ENCODE measurements around the gene ARHGAP23. TPM values are rescaled to one million over a fixed set of nuclear protein-coding genes. Genes with fewer than 3 reads are reported as not detected.

Gene ARHGAP23
- total and polyA plus RNA-seq, 10 donors = 7.5 to 250 (median 67.0) TPM

DNA sequence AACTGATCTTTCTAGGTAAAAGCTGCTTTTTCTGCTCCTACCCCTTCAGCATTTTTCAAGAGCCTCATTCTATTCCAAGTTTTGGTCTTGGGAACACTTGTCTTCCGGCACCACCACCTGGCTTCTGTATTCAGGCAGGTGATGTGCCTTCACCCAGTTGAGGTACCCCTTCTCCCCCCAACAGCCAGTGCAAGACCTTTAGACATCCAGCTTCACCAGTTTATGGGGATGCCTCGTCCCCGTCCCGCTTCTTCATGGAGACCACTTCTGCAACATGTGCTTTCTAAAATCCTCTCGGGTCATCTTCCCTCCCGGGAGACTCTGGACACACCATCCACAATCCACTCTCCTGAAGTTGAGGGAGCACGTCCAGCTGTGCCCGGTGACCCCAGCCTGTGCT is 107.6 kb downstream of the ARHGAP23 start:
- intact Hi-C loops (cut with DNase I; ENCODE audit: low total_unique reads) = no loop called here
- H3K27me3 ChIP-seq (replicated peaks in 1 of 7) = peaks cover 0 to 62% (median 9%) of the 10 kb centered on the region in 7 donors
- WGBS, 5 donors = 72 to 93% (median 87%) methylated on average over 8 of the region's 8 CpGs

DNA sequence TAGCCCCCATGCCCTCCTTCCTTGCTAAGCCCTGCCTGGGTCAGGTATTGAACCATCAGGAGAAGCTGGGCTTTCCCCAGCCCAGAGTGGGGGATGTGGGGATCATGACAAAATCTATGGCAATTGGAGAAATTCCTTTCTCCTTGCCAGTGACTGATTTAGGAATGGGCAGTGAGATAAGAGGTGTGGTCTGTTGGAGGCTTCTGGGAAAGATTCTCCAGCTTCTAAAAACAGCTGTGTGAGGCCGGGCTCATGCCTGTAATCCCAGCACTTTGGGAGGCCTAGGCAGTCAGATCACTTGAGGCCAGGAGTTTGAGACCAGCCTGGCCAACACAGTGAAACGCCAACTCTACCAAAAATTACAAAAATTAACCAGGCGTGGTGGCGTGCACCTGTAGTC is 108.4 kb downstream of the ARHGAP23 start:
- no peaks in the 10 kb centered on the region for H3K4me1 ChIP-seq
- 76 to 87% (median 81%) methylated on average over 4 of the region's 4 CpGs for WGBS, 5 donors
- no peak overlapping the region for H3K4me3 ChIP-seq
- TF ChIP-seq, protein P1, sequence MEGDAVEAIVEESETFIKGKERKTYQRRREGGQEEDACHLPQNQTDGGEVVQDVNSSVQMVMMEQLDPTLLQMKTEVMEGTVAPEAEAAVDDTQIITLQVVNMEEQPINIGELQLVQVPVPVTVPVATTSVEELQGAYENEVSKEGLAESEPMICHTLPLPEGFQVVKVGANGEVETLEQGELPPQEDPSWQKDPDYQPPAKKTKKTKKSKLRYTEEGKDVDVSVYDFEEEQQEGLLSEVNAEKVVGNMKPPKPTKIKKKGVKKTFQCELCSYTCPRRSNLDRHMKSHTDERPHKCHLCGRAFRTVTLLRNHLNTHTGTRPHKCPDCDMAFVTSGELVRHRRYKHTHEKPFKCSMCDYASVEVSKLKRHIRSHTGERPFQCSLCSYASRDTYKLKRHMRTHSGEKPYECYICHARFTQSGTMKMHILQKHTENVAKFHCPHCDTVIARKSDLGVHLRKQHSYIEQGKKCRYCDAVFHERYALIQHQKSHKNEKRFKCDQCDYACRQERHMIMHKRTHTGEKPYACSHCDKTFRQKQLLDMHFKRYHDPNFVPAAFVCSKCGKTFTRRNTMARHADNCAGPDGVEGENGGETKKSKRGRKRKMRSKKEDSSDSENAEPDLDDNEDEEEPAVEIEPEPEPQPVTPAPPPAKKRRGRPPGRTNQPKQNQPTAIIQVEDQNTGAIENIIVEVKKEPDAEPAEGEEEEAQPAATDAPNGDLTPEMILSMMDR (IDR thresholded peaks at IDR 0.05 in 8 of 11, conservative IDR thresholded peaks at IDR 0.05 in 3 of 11) = no peak
- TF ChIP-seq POLR2A (IDR thresholded peaks at IDR 0.05) (no peak), POLR2AphosphoS5 (IDR thresholded peaks at IDR 0.05) (no peak)
- H3K27ac ChIP-seq = no peak overlapping the region
- no peaks in the 10 kb centered on the region for H3K9me3 ChIP-seq
- no peak for DNase-seq
- H3K27me3 ChIP-seq (replicated peaks in 1 of 7) = peaks cover 0 to 63% (median 9%) of the 10 kb centered on the region in 7 donors
- no peaks in the 10 kb centered on the region for H3K36me3 ChIP-seq
- intact Hi-C loops (cut with DNase I; ENCODE audit: low total_unique reads) = no loop called here

More for the DNA sequence above, 107.6 kb downstream of the ARHGAP23 start:
- Histone ChIP-seq H3K36me3 (no peaks in the 10 kb centered on the region), H3K4me3 (no peak overlapping the region), H3K9me3 (no peaks in the 10 kb centered on the region), H3K27ac (no peak overlapping the region), H3K4me1 (no peaks in the 10 kb centered on the region)
- TF ChIP-seq POLR2AphosphoS5 (IDR thresholded peaks at IDR 0.05) (no peak), POLR2A (IDR thresholded peaks at IDR 0.05) (no peak)
- TF ChIP-seq, protein P1 (IDR thresholded peaks at IDR 0.05 in 8 of 11, conservative IDR thresholded peaks at IDR 0.05 in 3 of 11) = no peak
- no peak for DNase-seq

DNA sequence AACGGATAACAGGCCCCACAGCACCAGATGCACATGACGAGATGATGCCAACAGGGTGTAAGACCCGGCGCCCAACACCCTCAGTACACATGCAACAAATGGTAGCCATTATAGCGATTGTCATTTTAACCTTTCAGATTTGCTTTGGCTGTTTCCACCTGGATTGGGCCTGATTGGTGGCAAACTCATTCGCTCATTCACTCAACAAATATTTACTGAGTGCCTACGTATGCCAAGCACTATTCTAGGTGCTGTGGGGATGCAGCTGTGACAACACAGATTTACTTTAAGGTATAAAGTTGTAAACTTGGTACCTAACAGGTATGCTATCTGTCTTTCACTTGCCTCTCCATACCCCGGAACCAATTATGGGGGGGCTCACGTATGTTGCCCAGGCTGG is 110.6 kb downstream of the ARHGAP23 start:
- no peak for DNase-seq
- Histone ChIP-seq H3K27me3 (replicated peaks in 1 of 7) (peaks cover 0 to 60% (median 9%) of the 10 kb centered on the region in 7 donors), H3K4me3 (no peak overlapping the region), H3K36me3 (no peaks in the 10 kb centered on the region), H3K4me1 (no peaks in the 10 kb centered on the region), H3K27ac (no peak overlapping the region), H3K9me3 (no peaks in the 10 kb centered on the region)
- intact Hi-C loops (cut with DNase I; ENCODE audit: low total_unique reads) = no loop called here
- WGBS, 5 donors = 89 to 94% (median 92%) methylated on average over 9 of the region's 9 CpGs
- no peak for TF ChIP-seq POLR2A (IDR thresholded peaks at IDR 0.05)
- TF ChIP-seq, protein P1 (IDR thresholded peaks at IDR 0.05 in 8 of 11, conservative IDR thresholded peaks at IDR 0.05 in 3 of 11) = no peak
- TF ChIP-seq POLR2AphosphoS5 (IDR thresholded peaks at IDR 0.05) = no peak

DNA sequence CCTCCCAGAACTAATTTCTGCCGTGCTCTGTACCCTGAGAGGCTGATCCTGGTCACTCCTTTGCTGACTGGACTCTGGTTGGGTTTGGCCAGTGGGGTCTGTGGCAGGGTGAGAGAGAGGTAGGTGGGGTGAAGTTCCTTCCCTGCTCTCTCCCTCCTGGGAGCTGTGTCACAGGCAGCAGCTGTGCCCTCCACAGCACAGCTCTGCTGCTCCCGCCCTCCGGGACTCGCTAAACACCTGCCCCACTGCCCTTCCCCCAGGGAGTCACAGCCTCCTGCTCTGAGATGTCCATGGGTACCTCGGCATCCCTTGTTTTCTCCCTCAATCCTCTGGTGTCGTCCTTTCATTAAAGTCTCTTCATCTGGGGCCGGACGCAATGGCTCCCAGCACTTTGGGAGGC is 111.1 kb downstream of the ARHGAP23 start:
- 80 to 87% (median 82%) methylated on average over 7 to 8 of the region's 8 CpGs for WGBS, 5 donors
- TF ChIP-seq POLR2AphosphoS5 (IDR thresholded peaks at IDR 0.05) (no peak), POLR2A (IDR thresholded peaks at IDR 0.05) (no peak)
- TF ChIP-seq, protein P1 (IDR thresholded peaks at IDR 0.05 in 8 of 11, conservative IDR thresholded peaks at IDR 0.05 in 3 of 11) = no peak
- Histone ChIP-seq H3K27ac (no peak overlapping the region), H3K4me3 (no peak overlapping the region), H3K36me3 (no peaks in the 10 kb centered on the region), H3K4me1 (no peaks in the 10 kb centered on the region), H3K27me3 (replicated peaks in 1 of 7) (peaks cover 0 to 62% (median 9%) of the 10 kb centered on the region in 7 donors), H3K9me3 (no peaks in the 10 kb centered on the region)
- intact Hi-C loops (cut with DNase I; ENCODE audit: low total_unique reads) = no loop called here
- no peak for DNase-seq
